NB4 (cell line): Measurements from ENCODE around the gene KCNH6.

Experiments used
- TF ChIP-seq, protein P1 (sequence below): IDR thresholded peaks from one replicate; pipeline ENCODE4 v1.5.1; 2012; ENCODE audit warnings: low read depth, low read length
- TF ChIP-seq, protein P2 (sequence below): IDR thresholded peaks from 2 replicates; pipeline ENCODE4 v1.6.1; 2011; ENCODE audit warnings: low read depth, low read length

DNA sequence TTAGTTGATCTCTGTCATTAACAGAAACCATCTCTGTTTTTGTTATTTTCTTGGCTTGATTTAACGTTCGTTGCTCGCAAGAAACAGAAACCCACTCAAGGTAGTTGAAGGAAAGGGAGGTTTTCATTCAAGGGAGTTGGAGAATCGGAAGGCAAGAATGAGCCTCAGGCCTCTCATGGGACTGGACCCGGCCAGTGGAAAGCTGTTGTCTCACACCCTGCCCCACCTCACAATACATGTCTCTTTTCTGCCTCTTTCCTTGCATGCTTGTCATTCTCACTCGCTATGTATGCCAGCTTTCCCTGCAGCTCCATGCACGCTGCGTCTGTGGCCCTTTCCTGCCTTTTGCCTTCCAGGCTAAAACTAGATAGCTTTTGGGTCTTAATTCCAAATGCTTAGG, 45.4 kb downstream of the KCNH6 start:
- TF ChIP-seq, protein P1, sequence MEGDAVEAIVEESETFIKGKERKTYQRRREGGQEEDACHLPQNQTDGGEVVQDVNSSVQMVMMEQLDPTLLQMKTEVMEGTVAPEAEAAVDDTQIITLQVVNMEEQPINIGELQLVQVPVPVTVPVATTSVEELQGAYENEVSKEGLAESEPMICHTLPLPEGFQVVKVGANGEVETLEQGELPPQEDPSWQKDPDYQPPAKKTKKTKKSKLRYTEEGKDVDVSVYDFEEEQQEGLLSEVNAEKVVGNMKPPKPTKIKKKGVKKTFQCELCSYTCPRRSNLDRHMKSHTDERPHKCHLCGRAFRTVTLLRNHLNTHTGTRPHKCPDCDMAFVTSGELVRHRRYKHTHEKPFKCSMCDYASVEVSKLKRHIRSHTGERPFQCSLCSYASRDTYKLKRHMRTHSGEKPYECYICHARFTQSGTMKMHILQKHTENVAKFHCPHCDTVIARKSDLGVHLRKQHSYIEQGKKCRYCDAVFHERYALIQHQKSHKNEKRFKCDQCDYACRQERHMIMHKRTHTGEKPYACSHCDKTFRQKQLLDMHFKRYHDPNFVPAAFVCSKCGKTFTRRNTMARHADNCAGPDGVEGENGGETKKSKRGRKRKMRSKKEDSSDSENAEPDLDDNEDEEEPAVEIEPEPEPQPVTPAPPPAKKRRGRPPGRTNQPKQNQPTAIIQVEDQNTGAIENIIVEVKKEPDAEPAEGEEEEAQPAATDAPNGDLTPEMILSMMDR: no peak
- TF ChIP-seq, protein P2, sequence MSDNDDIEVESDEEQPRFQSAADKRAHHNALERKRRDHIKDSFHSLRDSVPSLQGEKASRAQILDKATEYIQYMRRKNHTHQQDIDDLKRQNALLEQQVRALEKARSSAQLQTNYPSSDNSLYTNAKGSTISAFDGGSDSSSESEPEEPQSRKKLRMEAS: no peak
